ENCODE results near the gene DDAH2.

The DDAH2 gene

GRCh38 chr6:31690231-31691077, 38.6 kb downstream of the DDAH2 start:
- no peak for TF ChIP-seq CTCF (IDR thresholded peaks at IDR 0.05; ENCODE audit: control insufficient read depth, insufficient read depth, low read depth, low read length, missing control alignments)
- DNase-seq (ENCODE audit: low read depth): no peak
- H3K4me3 ChIP-seq (ENCODE audit: control insufficient read depth, low read depth, low read length): no peak overlapping the region

GRCh38 chr6:31689249-31690110, 39.6 kb downstream of the DDAH2 start:
- DNase-seq (ENCODE audit: low read depth): no peak
- peak; percentile 59 for TF ChIP-seq CTCF (IDR thresholded peaks at IDR 0.05; ENCODE audit: control insufficient read depth, insufficient read depth, low read depth, low read length, missing control alignments)
- no peak overlapping the region for H3K4me3 ChIP-seq (ENCODE audit: control insufficient read depth, low read depth, low read length)

- H3K4me3 ChIP-seq (ENCODE audit: control insufficient read depth, low read depth, low read length): no peak overlapping the region
- no peak for DNase-seq (ENCODE audit: low read depth)
- no peak for TF ChIP-seq CTCF (IDR thresholded peaks at IDR 0.05; ENCODE audit: control insufficient read depth, insufficient read depth, low read depth, low read length, missing control alignments)
Measured at GRCh38 chr6:31687860-31688693, 41.0 kb downstream of the DDAH2 start.

- TF ChIP-seq CTCF (IDR thresholded peaks at IDR 0.05; ENCODE audit: control insufficient read depth, insufficient read depth, low read depth, low read length, missing control alignments): no peak
- H3K4me3 ChIP-seq (ENCODE audit: control insufficient read depth, low read depth, low read length): no peak overlapping the region
- no peak for DNase-seq (ENCODE audit: low read depth)
Measured at GRCh38 chr6:31687321-31687720, 41.8 kb downstream of the DDAH2 start.

GRCh38 chr6:31686483-31686882, 42.6 kb downstream of the DDAH2 start:
- no peak overlapping the region for H3K4me3 ChIP-seq (ENCODE audit: control insufficient read depth, low read depth, low read length)
- no peak for TF ChIP-seq CTCF (IDR thresholded peaks at IDR 0.05; ENCODE audit: control insufficient read depth, insufficient read depth, low read depth, low read length, missing control alignments)
- DNase-seq (ENCODE audit: low read depth): no peak

- no peak overlapping the region for H3K4me3 ChIP-seq (ENCODE audit: control insufficient read depth, low read depth, low read length)
- TF ChIP-seq CTCF (IDR thresholded peaks at IDR 0.05; ENCODE audit: control insufficient read depth, insufficient read depth, low read depth, low read length, missing control alignments): no peak
- DNase-seq (ENCODE audit: low read depth): no peak
Measured at GRCh38 chr6:31683591-31683990, 45.5 kb downstream of the DDAH2 start.

Measured in AG09309 (cell line).